Transverse colon (tissue), 4 donors: ENCODE measurements around the gene VTI1A. TPM values are rescaled to one million over a fixed set of nuclear protein-coding genes. Genes with fewer than 3 reads are reported as not detected.

Experiments used
- DNase-seq: peaks from one replicate; pipeline ENCODE4 v3.0.0-alpha.2; 2019
- H3K27ac ChIP-seq, 4 donors: fragments of 200-600 bp; sonication (generic); 2 replicates each; pipeline ENCODE4 v1.5.1; 2016 to 2018; ENCODE audit warnings: inconsistent platforms in 4 of 4
- H3K27me3 ChIP-seq: fragments of 200-600 bp; sonication (generic); 2 replicates; pipeline ENCODE4 v1.5.1; 2017; ENCODE audit warnings: inconsistent platforms
- H3K36me3 ChIP-seq, 4 donors: fragments of 200-600 bp; sonication (generic); 2 replicates each; pipeline ENCODE4 v1.5.1; 2017 to 2019; ENCODE audit warnings: inconsistent platforms in 4 of 4
- H3K4me1 ChIP-seq, 4 donors: fragments of 200-600 bp; sonication (generic); 2 replicates each; pipeline ENCODE4 v1.5.1; 2017 to 2020; ENCODE audit warnings: inconsistent platforms in 4 of 4
- H3K4me3 ChIP-seq, 4 donors: fragments of 200-600 bp; sonication (generic); 1 replicate in 1 of 4; 2 replicates in 3 of 4; pipeline versions ENCODE4 v1.5.1 to v1.6.1; 2017 to 2019; ENCODE audit warnings: inconsistent platforms in 4 of 4
- H3K9me3 ChIP-seq, 2 donors: fragments of 200-600 bp; sonication (generic); 2 replicates each; pipeline ENCODE4 v1.5.1; 2017 to 2019; ENCODE audit warnings: inconsistent platforms in 2 of 2
- EP300 ChIP-seq: sonication (generic); formaldehyde crosslinking; IDR thresholded peaks from one replicate; pipeline ENCODE4 v1.6.1; 2017; ENCODE audit warnings: antibody characterized with exemption, low read depth
- POLR2A ChIP-seq: fragments of 450-650 bp; IDR thresholded peaks from one replicate; pipeline ENCODE4 v1.6.1; 2016; ENCODE audit warnings: antibody characterized with exemption, mild to moderate bottlenecking, moderate library complexity
- POLR2AphosphoS5 ChIP-seq, 3 donors: sonication (generic); formaldehyde crosslinking; IDR thresholded peaks; one replicate each; pipeline ENCODE4 v1.6.1; 2016; ENCODE audit warnings: antibody characterized with exemption in 3 of 3
- WGBS, 2 donors: methylation state at CpG; one replicate each; pipeline ENCODE4 v1.1.5; 2018; ENCODE audit warnings: low coverage in 1 of 2; 5-methylcytosine and 5-hydroxymethylcytosine counted together
- in situ Hi-C, 4 donors: fragments of 200-750 bp; cut with MboI; loops; one replicate each; pipeline versions ENCODE4 v1.15.0 to v1.15.1; 2017; ENCODE audit warnings: low sequenced_read_pairs in 3 of 4, low pct_ligation_motif_present in 1 of 4, low pct_unique_long_range_greater_than_20kb in 1 of 4
- intact Hi-C: fragments of 100-400 bp; cut with DNase I; formaldehyde crosslinking; loops from one replicate; pipeline ENCODE4 v1.15.1; 2023; ENCODE audit warnings: low total_unique reads
- total RNA-seq, 4 donors: library from RNA; depleted of rRNA; stranded (reverse); fragments of >200 nt; gene quantifications; one replicate each; pipeline ENCODE4 v1.1.0, GENCODE V29; 2016
- TF ChIP-seq, protein P1 (sequence below), 5 experiments: fragments of 200-600 bp in 3 of 5; fragments of 450-650 bp in 2 of 5; sonication (generic) in 3 of 5; IDR thresholded peaks; 1 replicate in 2 of 5; 2 replicates in 3 of 5; pipeline ENCODE4 v1.5.1; 2016 to 2017; ENCODE audit warnings: antibody characterized with exemption in 5 of 5, inconsistent platforms in 3 of 5, mild to moderate bottlenecking in 2 of 5, moderate library complexity in 1 of 5

VTI1A gene
- total RNA-seq, 4 donors from 2014 or later: 65.8 to 211 (median 149) TPM

DNA sequence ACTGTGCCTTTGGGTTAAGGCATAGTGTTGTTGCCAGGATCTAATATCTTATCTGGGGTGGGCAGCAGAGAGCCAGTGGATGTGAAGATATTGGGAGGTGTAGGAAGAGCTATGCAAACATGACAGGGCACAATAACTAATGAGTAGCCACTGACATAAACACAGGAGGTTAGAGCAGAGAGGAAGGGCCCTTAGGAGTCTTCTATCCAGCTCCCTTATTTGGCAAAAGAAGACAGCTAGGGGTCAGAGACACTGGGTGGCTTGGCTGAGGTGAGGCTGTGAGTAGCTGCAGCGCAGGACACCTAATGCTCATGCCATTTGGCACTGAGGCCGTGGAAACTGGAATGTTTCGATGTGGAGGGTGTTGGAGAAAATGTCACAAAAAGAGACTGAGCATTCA lies 326.8 kb downstream of the VTI1A start:
- TF ChIP-seq POLR2A (no peak), EP300 (no peak), POLR2AphosphoS5 (IDR thresholded peaks at IDR 0.05) (no peak)
- TF ChIP-seq, protein P1, sequence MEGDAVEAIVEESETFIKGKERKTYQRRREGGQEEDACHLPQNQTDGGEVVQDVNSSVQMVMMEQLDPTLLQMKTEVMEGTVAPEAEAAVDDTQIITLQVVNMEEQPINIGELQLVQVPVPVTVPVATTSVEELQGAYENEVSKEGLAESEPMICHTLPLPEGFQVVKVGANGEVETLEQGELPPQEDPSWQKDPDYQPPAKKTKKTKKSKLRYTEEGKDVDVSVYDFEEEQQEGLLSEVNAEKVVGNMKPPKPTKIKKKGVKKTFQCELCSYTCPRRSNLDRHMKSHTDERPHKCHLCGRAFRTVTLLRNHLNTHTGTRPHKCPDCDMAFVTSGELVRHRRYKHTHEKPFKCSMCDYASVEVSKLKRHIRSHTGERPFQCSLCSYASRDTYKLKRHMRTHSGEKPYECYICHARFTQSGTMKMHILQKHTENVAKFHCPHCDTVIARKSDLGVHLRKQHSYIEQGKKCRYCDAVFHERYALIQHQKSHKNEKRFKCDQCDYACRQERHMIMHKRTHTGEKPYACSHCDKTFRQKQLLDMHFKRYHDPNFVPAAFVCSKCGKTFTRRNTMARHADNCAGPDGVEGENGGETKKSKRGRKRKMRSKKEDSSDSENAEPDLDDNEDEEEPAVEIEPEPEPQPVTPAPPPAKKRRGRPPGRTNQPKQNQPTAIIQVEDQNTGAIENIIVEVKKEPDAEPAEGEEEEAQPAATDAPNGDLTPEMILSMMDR (IDR thresholded peaks at IDR 0.05): no peak
- Histone ChIP-seq H3K27me3 (no peaks in the 10 kb centered on the region), H3K4me1 (peaks cover 0 to 13% (median 8%) of the 10 kb centered on the region in 4 donors), H3K4me3 (no peak overlapping the region), H3K36me3 (no peaks in the 10 kb centered on the region), H3K9me3 (no peaks in the 10 kb centered on the region), H3K27ac (no peak overlapping the region)
- 100% methylated on average over 3 of the region's 3 CpGs; no CpG with 5 or more reads in 1 of the 2 donors for WGBS, 2 donors
- in situ Hi-C loops (no loop called here), intact Hi-C loops (no loop called here)
- no peak for DNase-seq

DNA sequence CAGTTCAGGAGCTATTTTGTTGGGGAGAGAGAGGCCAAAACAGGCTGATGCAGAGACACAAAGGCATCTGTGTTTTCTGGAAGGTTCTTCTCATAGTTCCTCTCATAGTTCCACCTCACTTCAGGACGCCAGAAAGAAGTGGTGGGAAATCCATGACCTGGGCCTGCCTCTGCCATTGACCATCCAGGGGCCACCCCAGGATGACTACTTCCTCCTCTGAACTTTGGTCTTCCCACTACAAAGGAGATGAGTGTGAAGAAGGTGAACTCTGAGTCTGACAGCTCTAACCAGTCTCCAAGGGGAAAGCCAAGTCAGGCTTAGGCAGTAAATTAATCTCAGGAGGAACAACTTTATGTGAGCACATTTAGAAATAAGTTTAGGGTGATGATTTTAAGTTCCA lies 327.2 kb downstream of the VTI1A start:
- H3K4me3 ChIP-seq: no peak overlapping the region
- H3K27me3 ChIP-seq: no peaks in the 10 kb centered on the region
- H3K36me3 ChIP-seq: no peaks in the 10 kb centered on the region
- in situ Hi-C loops: no loop called here
- 91% methylated on average over 1 of the region's 1 CpG; no CpG with 5 or more reads in 1 of the 2 donors for WGBS, 2 donors
- intact Hi-C loops: no loop called here
- no peak for DNase-seq
- TF ChIP-seq POLR2A: no peak
- TF ChIP-seq, protein P1 (IDR thresholded peaks at IDR 0.05): no peak
- TF ChIP-seq EP300: no peak
- TF ChIP-seq POLR2AphosphoS5 (IDR thresholded peaks at IDR 0.05): no peak
- no peak overlapping the region for H3K27ac ChIP-seq
- peaks cover 0 to 17% (median 10%) of the 10 kb centered on the region in 4 donors for H3K4me1 ChIP-seq
- no peaks in the 10 kb centered on the region for H3K9me3 ChIP-seq

DNA sequence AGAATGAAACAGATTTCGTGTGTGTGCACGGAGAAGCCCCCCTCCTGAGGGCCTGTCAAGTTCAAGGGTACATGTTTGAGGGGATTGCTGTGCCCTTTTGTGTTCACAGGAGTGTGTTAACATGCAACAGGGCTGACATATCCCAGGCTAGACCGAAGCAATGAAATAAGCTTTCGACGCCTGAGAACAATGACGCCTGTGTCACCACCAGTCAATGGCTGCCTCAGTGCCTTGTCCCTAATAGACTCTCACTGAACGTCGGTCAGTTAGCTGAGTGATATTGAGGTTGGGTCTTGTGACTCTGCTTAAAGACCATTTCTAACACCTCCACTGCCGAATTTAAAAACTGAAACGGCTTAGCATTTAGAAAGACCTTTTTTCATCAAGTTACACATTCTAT lies 327.8 kb downstream of the VTI1A start:
- H3K9me3 ChIP-seq: no peaks in the 10 kb centered on the region
- TF ChIP-seq, protein P1 (IDR thresholded peaks at IDR 0.05): no peak
- TF ChIP-seq POLR2AphosphoS5 (IDR thresholded peaks at IDR 0.05): no peak
- TF ChIP-seq POLR2A: no peak
- TF ChIP-seq EP300: no peak
- intact Hi-C loops: no loop called here
- WGBS, 2 donors: 86 to 100% methylated on average over 8 to 10 of the region's 10 CpGs
- no peak overlapping the region for H3K27ac ChIP-seq
- peaks cover 0 to 23% (median 13%) of the 10 kb centered on the region in 4 donors for H3K4me1 ChIP-seq
- no peak overlapping the region for H3K4me3 ChIP-seq
- H3K36me3 ChIP-seq: no peaks in the 10 kb centered on the region
- no peaks in the 10 kb centered on the region for H3K27me3 ChIP-seq
- no peak for DNase-seq
- in situ Hi-C loops: no loop called here

DNA sequence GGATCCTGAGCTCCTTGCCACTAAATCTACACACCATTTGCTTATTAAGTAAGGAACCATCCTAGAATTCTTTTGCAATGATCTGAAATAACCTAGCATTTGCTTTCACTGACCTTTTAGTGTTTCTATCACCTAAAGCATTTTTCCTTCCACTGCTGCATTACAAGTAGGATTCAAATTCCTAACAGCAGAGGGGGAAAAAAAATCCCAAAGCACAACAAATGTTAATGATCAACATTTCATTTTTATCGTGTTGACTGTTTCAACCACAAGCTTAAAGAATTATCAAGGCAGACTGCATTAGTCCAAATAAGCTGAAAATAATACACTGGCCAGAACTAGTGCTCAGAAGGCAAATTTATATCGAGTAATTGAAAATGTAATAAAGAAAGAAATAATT lies 328.4 kb downstream of the VTI1A start:
- H3K27me3 ChIP-seq: no peaks in the 10 kb centered on the region
- no peak for TF ChIP-seq POLR2AphosphoS5 (IDR thresholded peaks at IDR 0.05)
- TF ChIP-seq, protein P1 (IDR thresholded peaks at IDR 0.05): no peak
- no peak for TF ChIP-seq EP300
- TF ChIP-seq POLR2A: no peak
- H3K27ac ChIP-seq: no peak overlapping the region
- H3K9me3 ChIP-seq: no peaks in the 10 kb centered on the region
- H3K36me3 ChIP-seq: no peaks in the 10 kb centered on the region
- intact Hi-C loops: no loop called here
- no peak for DNase-seq
- WGBS, 2 donors: 51 to 58% methylated on average over 2 of the region's 2 CpGs
- H3K4me3 ChIP-seq: no peak overlapping the region
- in situ Hi-C loops: no loop called here
- H3K4me1 ChIP-seq: peaks cover 0 to 24% (median 14%) of the 10 kb centered on the region in 4 donors
